HCT116 (cell line): ENCODE results near the gene MACROD1.

Experiments used
- CBX3 ChIP-seq: IDR thresholded peaks from 2 replicates; pipeline ENCODE4 v1.6.1; 2012; ENCODE audit warnings: low read depth
- CTCF ChIP-seq, 3 experiments: fragments of 200-600 bp in 1 of 3; sonication (generic) in 1 of 3; IDR thresholded peaks in 2 of 3; conservative IDR thresholded peaks in 1 of 3; 2 replicates each; pipeline ENCODE4 v1.5.1; 2012 to 2017; ENCODE audit warnings: low read depth in 2 of 3, low read length in 2 of 3, antibody characterized with exemption in 1 of 3, borderline replicate concordance in 1 of 3, control low read depth in 1 of 3, mild to moderate bottlenecking in 1 of 3, mixed read lengths in 1 of 3, mixed run types in 1 of 3, moderate library complexity in 1 of 3; ENCODE audit not compliant: insufficient read depth in 1 of 3
- ELF1 ChIP-seq: IDR thresholded peaks from 2 replicates; pipeline ENCODE4 v1.6.1; 2012; ENCODE audit warnings: low read depth, borderline replicate concordance
- MAX ChIP-seq: IDR thresholded peaks from 2 replicates; pipeline ENCODE4 v1.6.1; 2012
- YY1 ChIP-seq: IDR thresholded peaks from 2 replicates; pipeline ENCODE4 v1.6.1; 2011; ENCODE audit warnings: low read length, low read depth, moderate library complexity, mild to moderate bottlenecking; ENCODE audit not compliant: insufficient replicate concordance; ENCODE audit errors: extremely low read depth

GRCh38 chr11:64065712-64066111 lies 100.2 kb downstream of the MACROD1 start:
- TF ChIP-seq ELF1, result no peak
- TF ChIP-seq CTCF (IDR thresholded peaks at IDR 0.05 in 2 of 3, conservative IDR thresholded peaks at IDR 0.05 in 1 of 3; ENCODE audit: borderline replicate concordance in 1 of 3, insufficient read depth in 1 of 3, low read depth in 2 of 3, low read length in 2 of 3), result no peak
- TF ChIP-seq CBX3, result no peak
- TF ChIP-seq MAX, result no peak
- no peak for TF ChIP-seq YY1
